CD4-positive, alpha-beta T cell treated with Interleukin-6 at 100 ng/mL for 8 hours (primary cell): ENCODE results near the gene TTC4.

Experiments
- DNase-seq: peaks from one replicate; pipeline ENCODE4 v3.0.0-alpha.2; 2020; ENCODE audit warnings: mixed read lengths, low spot score

TTC4 gene

GRCh38 chr1:54784066-54784465, 68.4 kb downstream of the TTC4 start:
- no peak for DNase-seq

- DNase-seq, result no peak
These were observed 71.1 kb downstream of the TTC4 start for GRCh38 chr1:54786778-54787177.

- DNase-seq, result no peak
These were observed 71.9 kb downstream of the TTC4 start for GRCh38 chr1:54787604-54788003.

DNA sequence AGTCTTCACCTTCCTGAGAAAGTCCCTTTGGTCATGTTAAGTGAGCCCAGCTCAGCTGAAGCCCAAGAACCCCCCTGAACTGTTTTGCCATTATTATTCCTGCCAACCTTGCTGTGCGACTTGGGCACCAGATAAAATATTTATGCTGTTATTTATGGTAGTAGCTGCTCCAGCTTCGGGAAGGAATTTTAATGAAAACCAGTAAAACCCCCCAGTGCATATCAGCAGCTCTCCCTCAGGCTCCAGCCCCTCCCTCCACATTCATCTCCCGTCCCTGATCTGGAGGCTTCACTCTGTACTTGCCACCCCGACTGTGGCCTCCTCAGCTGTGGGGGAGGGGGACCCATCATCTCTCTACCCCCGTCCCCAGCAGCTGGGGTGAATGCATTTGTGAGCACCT, 72.8 kb downstream of the TTC4 start:
- no peak for DNase-seq

GRCh38 chr1:54791880-54792522, 76.3 kb downstream of the TTC4 start:
- DNase-seq, result no peak
